Erythroblast (primary cell): ENCODE results near the gene ANO1.

Experiments
- GATA1 ChIP-seq: IDR thresholded peaks from 2 replicates; pipeline ENCODE4 v1.6.1; 2011; ENCODE audit warnings: low read depth, mild to moderate bottlenecking, control low read depth, low read length, moderate library complexity
- POLR2A ChIP-seq: IDR thresholded peaks from 2 replicates; pipeline ENCODE4 v1.6.1; 2011; ENCODE audit warnings: mild to moderate bottlenecking, low read length

DNA sequence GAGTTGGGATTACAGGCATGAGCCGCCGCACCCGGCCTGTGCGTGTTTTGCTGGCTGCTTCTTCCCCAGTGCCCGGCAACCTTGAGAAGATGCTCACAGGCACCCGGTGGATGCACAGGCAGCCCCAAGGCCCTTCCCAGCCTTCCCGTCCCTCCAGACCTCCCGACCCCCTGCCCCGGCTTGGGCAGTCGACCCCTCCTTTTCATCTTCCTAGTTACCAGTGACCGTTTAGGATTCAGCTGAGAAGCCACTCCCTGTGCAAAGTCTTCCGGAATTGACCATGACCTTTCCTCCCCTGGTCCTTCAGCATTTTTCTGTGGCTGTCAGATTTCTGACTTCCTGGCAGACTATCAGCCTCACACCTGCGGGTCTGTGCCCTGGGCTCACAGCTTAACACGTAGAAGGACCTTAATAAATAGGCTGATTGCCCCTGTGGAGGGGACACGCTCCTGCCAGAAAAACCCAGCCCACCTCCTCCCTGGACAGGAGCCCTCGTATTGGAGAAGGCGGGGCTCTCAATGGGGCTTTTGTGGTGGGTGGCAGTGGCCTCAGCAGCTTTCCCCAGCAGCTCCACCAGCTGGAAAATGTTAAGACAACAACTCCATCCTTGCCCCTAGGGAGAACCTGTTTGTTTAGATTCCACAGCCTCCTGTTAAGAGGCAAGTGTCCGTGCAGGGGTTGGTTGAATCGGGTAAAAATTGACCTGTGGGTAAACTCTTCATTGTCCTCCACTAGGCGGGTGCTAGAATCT is 10.4 kb upstream of the ANO1 start:
- TF ChIP-seq POLR2A = no peak
- TF ChIP-seq GATA1 = no peak
